DOHH2 (cell line): ENCODE data around the gene CCR5.

ENCODE experiments used
- EZH2phosphoT487 ChIP-seq: fragments of 200-600 bp; sonication (generic); IDR thresholded peaks from 2 replicates; pipeline ENCODE4 v1.6.1; 2017; ENCODE audit warnings: borderline replicate concordance, mild to moderate bottlenecking, antibody characterized with exemption, low read length, moderate library complexity, mixed read lengths
- TF ChIP-seq, protein P1 (sequence below): fragments of 200-600 bp; sonication (generic); IDR thresholded peaks from one replicate; pipeline ENCODE4 v1.5.1; 2014; ENCODE audit warnings: antibody characterized with exemption, mild to moderate bottlenecking, low read depth, low read length; ENCODE audit not compliant: poor library complexity, severe bottlenecking

DNA sequence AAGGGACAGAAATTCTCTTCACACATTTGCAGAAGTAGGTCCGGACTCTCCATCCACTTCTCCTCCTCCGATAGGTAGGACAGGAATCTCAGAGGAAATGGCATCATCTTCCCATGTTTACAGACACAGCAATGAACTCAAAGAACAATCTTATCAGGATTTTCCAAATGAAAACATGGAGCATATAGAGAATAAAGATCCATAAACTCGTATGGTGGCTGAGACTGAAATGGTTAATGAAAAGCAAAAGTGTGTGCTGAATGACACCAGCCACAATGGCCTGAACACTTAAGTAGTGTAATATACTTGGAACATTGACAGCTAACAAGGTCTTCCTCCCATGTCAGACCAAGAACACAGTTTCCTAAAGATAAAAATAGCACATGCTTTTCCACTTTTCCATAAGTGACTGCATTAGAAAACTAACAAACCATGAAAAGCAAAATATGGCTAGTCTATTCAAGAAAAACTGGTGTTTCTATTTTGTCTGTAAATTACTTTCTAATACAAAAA lies 42.1 kb downstream of the CCR5 start:
- TF ChIP-seq, protein P1, sequence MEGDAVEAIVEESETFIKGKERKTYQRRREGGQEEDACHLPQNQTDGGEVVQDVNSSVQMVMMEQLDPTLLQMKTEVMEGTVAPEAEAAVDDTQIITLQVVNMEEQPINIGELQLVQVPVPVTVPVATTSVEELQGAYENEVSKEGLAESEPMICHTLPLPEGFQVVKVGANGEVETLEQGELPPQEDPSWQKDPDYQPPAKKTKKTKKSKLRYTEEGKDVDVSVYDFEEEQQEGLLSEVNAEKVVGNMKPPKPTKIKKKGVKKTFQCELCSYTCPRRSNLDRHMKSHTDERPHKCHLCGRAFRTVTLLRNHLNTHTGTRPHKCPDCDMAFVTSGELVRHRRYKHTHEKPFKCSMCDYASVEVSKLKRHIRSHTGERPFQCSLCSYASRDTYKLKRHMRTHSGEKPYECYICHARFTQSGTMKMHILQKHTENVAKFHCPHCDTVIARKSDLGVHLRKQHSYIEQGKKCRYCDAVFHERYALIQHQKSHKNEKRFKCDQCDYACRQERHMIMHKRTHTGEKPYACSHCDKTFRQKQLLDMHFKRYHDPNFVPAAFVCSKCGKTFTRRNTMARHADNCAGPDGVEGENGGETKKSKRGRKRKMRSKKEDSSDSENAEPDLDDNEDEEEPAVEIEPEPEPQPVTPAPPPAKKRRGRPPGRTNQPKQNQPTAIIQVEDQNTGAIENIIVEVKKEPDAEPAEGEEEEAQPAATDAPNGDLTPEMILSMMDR = no peak
- no peak for TF ChIP-seq EZH2phosphoT487
